ENCODE results near the gene LLGL2. TPM values are rescaled to one million over a fixed set of nuclear protein-coding genes. Genes with fewer than 3 reads are reported as not detected.

Gene LLGL2
- total and polyA plus RNA-seq, 2 experiments from 2014 or later: 35.2 to 40.3 TPM

GRCh38 chr17:75500419-75501216, 24.9 kb upstream of the LLGL2 start:
- H3K36me3 ChIP-seq: peaks cover 20% of the 10 kb centered on the region
- H3K4me1 ChIP-seq (ENCODE audit: low read depth): no peaks in the 10 kb centered on the region
- no peak for DNase-seq (ENCODE audit: low read depth in 1 of 2, low spot score in 1 of 2)

GRCh38 chr17:75501378-75502071, 24.0 kb upstream of the LLGL2 start:
- TF ChIP-seq, protein P1, sequence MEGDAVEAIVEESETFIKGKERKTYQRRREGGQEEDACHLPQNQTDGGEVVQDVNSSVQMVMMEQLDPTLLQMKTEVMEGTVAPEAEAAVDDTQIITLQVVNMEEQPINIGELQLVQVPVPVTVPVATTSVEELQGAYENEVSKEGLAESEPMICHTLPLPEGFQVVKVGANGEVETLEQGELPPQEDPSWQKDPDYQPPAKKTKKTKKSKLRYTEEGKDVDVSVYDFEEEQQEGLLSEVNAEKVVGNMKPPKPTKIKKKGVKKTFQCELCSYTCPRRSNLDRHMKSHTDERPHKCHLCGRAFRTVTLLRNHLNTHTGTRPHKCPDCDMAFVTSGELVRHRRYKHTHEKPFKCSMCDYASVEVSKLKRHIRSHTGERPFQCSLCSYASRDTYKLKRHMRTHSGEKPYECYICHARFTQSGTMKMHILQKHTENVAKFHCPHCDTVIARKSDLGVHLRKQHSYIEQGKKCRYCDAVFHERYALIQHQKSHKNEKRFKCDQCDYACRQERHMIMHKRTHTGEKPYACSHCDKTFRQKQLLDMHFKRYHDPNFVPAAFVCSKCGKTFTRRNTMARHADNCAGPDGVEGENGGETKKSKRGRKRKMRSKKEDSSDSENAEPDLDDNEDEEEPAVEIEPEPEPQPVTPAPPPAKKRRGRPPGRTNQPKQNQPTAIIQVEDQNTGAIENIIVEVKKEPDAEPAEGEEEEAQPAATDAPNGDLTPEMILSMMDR (IDR thresholded peaks at IDR 0.05; ENCODE audit: low read depth, low read length): no peak
- no peak for DNase-seq (ENCODE audit: low read depth in 1 of 2, low spot score in 1 of 2)
- H3K27me3 ChIP-seq: no peaks in the 10 kb centered on the region
- no peaks in the 10 kb centered on the region for H3K9me3 ChIP-seq (ENCODE audit: low read depth)
- peaks cover 24% of the 10 kb centered on the region for H3K36me3 ChIP-seq
- H3K4me1 ChIP-seq (ENCODE audit: low read depth): no peaks in the 10 kb centered on the region
- H3K4me3 ChIP-seq: no peak overlapping the region
- H3K27ac ChIP-seq: peak overlapping the region; percentile 34

More at GRCh38 chr17:75500419-75501216, 24.9 kb upstream of the LLGL2 start:
- Histone ChIP-seq H3K4me3 (no peak overlapping the region), H3K27me3 (no peaks in the 10 kb centered on the region), H3K9me3 (ENCODE audit: low read depth) (no peaks in the 10 kb centered on the region), H3K27ac (no peak overlapping the region)
- TF ChIP-seq, protein P1 (IDR thresholded peaks at IDR 0.05; ENCODE audit: low read depth, low read length): no peak

DNA sequence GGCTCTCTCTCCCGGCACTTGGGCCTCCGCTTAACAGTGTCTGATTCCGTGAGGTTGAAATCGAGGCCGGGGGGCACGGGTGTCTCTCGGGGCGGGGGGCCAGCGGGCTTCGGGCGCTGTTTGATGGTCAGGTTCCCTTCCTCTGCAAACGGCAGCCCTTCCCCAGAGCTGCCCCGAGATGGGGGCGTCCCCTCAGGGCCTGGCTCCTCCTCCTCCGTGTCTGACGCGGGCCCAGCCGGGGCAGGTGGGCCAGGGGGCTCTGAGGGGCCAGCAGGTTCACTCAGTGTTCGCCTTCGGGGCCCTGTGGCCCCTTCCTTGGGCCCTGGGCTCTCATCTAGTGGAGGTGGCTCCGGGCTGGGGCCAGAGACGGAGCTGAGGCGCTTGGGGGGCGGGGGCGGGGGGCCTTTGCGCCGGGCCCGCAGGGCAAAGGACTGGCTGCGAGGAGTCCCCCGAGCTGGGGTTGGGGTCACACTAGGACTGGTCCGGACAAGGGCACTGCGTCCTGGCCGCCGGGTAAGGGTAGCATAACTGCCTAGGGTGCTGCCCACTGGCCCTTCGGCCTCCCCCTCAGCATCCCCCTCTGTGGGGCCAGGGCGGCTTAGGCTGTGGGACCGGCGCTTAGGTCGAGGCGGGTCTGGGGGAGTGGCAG, 23.3 kb upstream of the LLGL2 start:
- Histone ChIP-seq H3K27me3 (no peaks in the 10 kb centered on the region), H3K4me1 (ENCODE audit: low read depth) (no peaks in the 10 kb centered on the region), H3K36me3 (peaks cover 27% of the 10 kb centered on the region), H3K27ac (no peak overlapping the region), H3K9me3 (ENCODE audit: low read depth) (no peaks in the 10 kb centered on the region), H3K4me3 (no peak overlapping the region)
- TF ChIP-seq, protein P1 (IDR thresholded peaks at IDR 0.05; ENCODE audit: low read depth, low read length): no peak
- no peak for DNase-seq (ENCODE audit: low read depth in 1 of 2, low spot score in 1 of 2)

- Histone ChIP-seq H3K9me3 (ENCODE audit: low read depth) (no peaks in the 10 kb centered on the region), H3K27ac (peak overlapping the region; percentile 16), H3K36me3 (peaks cover 30% of the 10 kb centered on the region), H3K4me3 (no peak overlapping the region), H3K4me1 (ENCODE audit: low read depth) (no peaks in the 10 kb centered on the region), H3K27me3 (no peaks in the 10 kb centered on the region)
- DNase-seq (ENCODE audit: low read depth in 1 of 2, low spot score in 1 of 2): no peak
- TF ChIP-seq, protein P1 (IDR thresholded peaks at IDR 0.05; ENCODE audit: low read depth, low read length): no peak
Measured at GRCh38 chr17:75502721-75503329, 22.7 kb upstream of the LLGL2 start.

DNA sequence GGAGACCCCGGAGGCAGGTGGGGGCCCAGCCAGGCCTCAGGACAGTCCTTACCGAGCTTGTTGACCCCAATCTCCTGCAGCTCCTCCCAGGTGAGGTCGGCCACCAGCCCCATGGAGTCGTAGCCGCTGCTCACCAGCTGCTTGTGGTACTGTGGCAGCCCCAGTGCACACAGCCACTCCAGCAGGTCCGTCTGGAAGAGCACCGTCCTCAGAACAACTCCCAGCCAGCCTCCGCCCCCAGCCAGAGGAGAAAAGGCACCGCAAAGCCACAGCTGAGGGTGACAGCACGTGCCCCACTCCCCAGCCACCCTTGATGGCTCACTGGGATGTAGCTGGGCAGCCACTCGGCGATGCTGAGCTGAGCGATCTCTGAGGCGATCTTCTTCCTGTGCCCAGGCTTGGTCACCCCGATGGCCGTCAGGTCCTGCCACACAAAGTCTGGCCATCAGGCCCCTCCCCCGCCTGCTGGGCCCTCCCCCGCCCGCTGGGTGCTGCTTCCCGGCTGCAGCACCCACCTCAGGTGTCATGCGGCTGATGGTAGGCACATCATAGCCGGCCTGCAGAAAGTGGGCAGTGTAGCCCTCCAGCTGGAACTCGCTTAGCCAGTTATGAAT, 22.1 kb upstream of the LLGL2 start:
- Histone ChIP-seq H3K27ac (peak overlapping the region; percentile 16), H3K4me3 (no peak overlapping the region), H3K27me3 (no peaks in the 10 kb centered on the region), H3K36me3 (peaks cover 28% of the 10 kb centered on the region), H3K4me1 (ENCODE audit: low read depth) (no peaks in the 10 kb centered on the region), H3K9me3 (ENCODE audit: low read depth) (no peaks in the 10 kb centered on the region)
- TF ChIP-seq, protein P1 (IDR thresholded peaks at IDR 0.05; ENCODE audit: low read depth, low read length): no peak
- DNase-seq (ENCODE audit: low read depth in 1 of 2, low spot score in 1 of 2): no peak

All from cardiac muscle cell (in vitro differentiated cells and primary cell).